Caco-2 (cell line): ENCODE data around the gene MALAT1. TPM values are rescaled to one million over a fixed set of nuclear protein-coding genes. Genes with fewer than 3 reads are reported as not detected.
A peak's percentile ranks its signal among the peaks of the same experiment; 100 is the strongest.

Experiments used
- BruUV-seq: library from RNA; stranded (reverse); fragments of 400-500 nt; replicated peaks from 2 replicates; lab custom pipeline; 2021; lab: Mats Ljungman, UMichigan
- CTCF ChIA-PET: fragments of 300-600 bp; sonication (Branson Sonifier 250); formaldehyde crosslinking; loops from one replicate; lab custom pipeline; 2022; ENCODE audit warnings: antibody characterized with exemption; lab: Charles Lee
- POLR2A ChIA-PET: fragments of 300-600 bp; sonication (Branson Sonifier 250); formaldehyde crosslinking; loops from one replicate; lab custom pipeline; 2022; ENCODE audit warnings: antibody characterized with exemption; lab: Charles Lee
- DNase-seq, 2 experiments: peaks; one replicate each; pipeline versions ENCODE4 v3.0.0 to v3.0.0-alpha.2; 2020 to 2022
- H3K27me3 ChIP-seq: replicated peaks from 2 replicates; pipeline ENCODE4 v1.6.0; 2011; ENCODE audit warnings: low read length; ENCODE audit not compliant: control insufficient read depth, insufficient read depth
- H3K36me3 ChIP-seq: 2 replicates; pipeline ENCODE4 v1.5.1; 2011; ENCODE audit warnings: low read length; ENCODE audit not compliant: control insufficient read depth, insufficient read depth
- H3K4me1 ChIP-seq: fragments of 250-450 bp; sonication (Bioruptor Pico); 2 replicates; pipeline ENCODE4 v1.5.1; 2020; ENCODE audit warnings: mild to moderate bottlenecking
- H3K4me3 ChIP-seq: 2 replicates; pipeline ENCODE4 v1.5.1; 2011; ENCODE audit warnings: low read depth, mild to moderate bottlenecking, control low read depth, low read length
- H3K9me3 ChIP-seq: fragments of 250-450 bp; sonication (Bioruptor Pico); 2 replicates; pipeline ENCODE4 v1.5.1; 2020; ENCODE audit warnings: mild to moderate bottlenecking, moderate library complexity
- H3K27ac Mint-ChIP-seq: one replicate; pipeline ENCODE4 v1.8.0; 2022; ENCODE audit warnings: mixed read lengths; ENCODE audit not compliant: unreplicated experiment
- H3K27me3 Mint-ChIP-seq: one replicate; pipeline ENCODE4 v1.8.0; 2022; ENCODE audit warnings: mixed read lengths; ENCODE audit not compliant: insufficient read depth, unreplicated experiment
- H3K36me3 Mint-ChIP-seq: one replicate; pipeline ENCODE4 v1.8.0; 2022; ENCODE audit warnings: mild to moderate bottlenecking, mixed read lengths; ENCODE audit not compliant: insufficient read depth, unreplicated experiment
- H3K4me1 Mint-ChIP-seq: one replicate; pipeline ENCODE4 v1.8.0; 2022; ENCODE audit warnings: low read depth, mixed read lengths; ENCODE audit not compliant: unreplicated experiment
- H3K4me3 Mint-ChIP-seq: one replicate; pipeline ENCODE4 v1.8.0; 2022; ENCODE audit warnings: mild to moderate bottlenecking, moderate library complexity, mixed read lengths; ENCODE audit not compliant: unreplicated experiment
- H3K9me3 Mint-ChIP-seq: one replicate; pipeline ENCODE4 v1.8.0; 2022; ENCODE audit warnings: mixed read lengths; ENCODE audit not compliant: unreplicated experiment
- CTCF ChIP-seq, 2 experiments: fragments of 200-600 bp in 1 of 2; IDR thresholded peaks; 1 replicate in 1 of 2; 2 replicates in 1 of 2; pipeline versions ENCODE4 v1.5.1 to v1.8.0; 2011 to 2022; ENCODE audit warnings: antibody characterized with exemption in 1 of 2, control low read depth in 1 of 2, inconsistent platforms in 1 of 2, low read depth in 1 of 2, low read length in 1 of 2, mild to moderate bottlenecking in 1 of 2, moderate library complexity in 1 of 2; ENCODE audit not compliant: insufficient read depth in 1 of 2, severe bottlenecking in 1 of 2, unreplicated experiment in 1 of 2
- intact Hi-C: fragments of 100-400 bp; cut with micrococcal nuclease; formaldehyde crosslinking; loops from one replicate; pipeline ENCODE4 v1.10.0; 2022; ENCODE audit not compliant: unreplicated experiment
- total RNA-seq: library from RNA; stranded (reverse); gene quantifications from 2 replicates; pipeline ENCODE4 v1.2.3, GENCODE V29; 2022

MALAT1 gene
- total RNA-seq, 1 experiment from 2014 or later: 4,914 TPM

GRCh38 chr11:65542738-65543390 lies 44.0 kb downstream of the MALAT1 start:
- Mint-ChIP-seq H3K4me1 (peaks cover 39% of the 10 kb centered on the region), H3K36me3 (peaks cover 55% of the 10 kb centered on the region), H3K27ac (no peak overlapping the region), H3K27me3 (no peaks in the 10 kb centered on the region), H3K4me3 (no peak overlapping the region), H3K9me3 (no peaks in the 10 kb centered on the region)
- no peak for DNase-seq
- no peak overlapping the region for H3K4me3 ChIP-seq
- no peaks in the 10 kb centered on the region for H3K9me3 ChIP-seq
- ChIA-PET POLR2A (no interaction called here), CTCF (interaction anchor here (0.6 kb wide), 1 partner anchor 782 kb away, joined by 3 read pairs; no protein-coding TSS in a partner anchor)
- no TSS peak for BruUV-seq
- no peak for TF ChIP-seq CTCF (IDR thresholded peaks at IDR 0.05; ENCODE audit: insufficient read depth in 1 of 2, low read depth in 1 of 2, low read length in 1 of 2, severe bottlenecking in 1 of 2, unreplicated experiment in 1 of 2)
- peaks cover 21% of the 10 kb centered on the region for H3K4me1 ChIP-seq
- intact Hi-C loops: no loop called here
- H3K27me3 ChIP-seq: no peaks in the 10 kb centered on the region
- 0 out of 2 replicates have a peak, but pooled peaks cover 4% of the 10 kb centered on the region for H3K36me3 ChIP-seq

GRCh38 chr11:65545853-65546216 lies 47.0 kb downstream of the MALAT1 start:
- H3K27ac Mint-ChIP-seq: no peak overlapping the region
- H3K27me3 Mint-ChIP-seq: no peaks in the 10 kb centered on the region
- H3K36me3 ChIP-seq: 0 out of 2 replicates have a peak, but pooled peaks cover 2% of the 10 kb centered on the region
- H3K27me3 ChIP-seq: no peaks in the 10 kb centered on the region
- no peaks in the 10 kb centered on the region for H3K9me3 ChIP-seq
- peak overlapping the region; percentile 67 for H3K4me3 Mint-ChIP-seq
- H3K4me1 ChIP-seq: peaks cover 24% of the 10 kb centered on the region
- TSS peak; percentile 55 for BruUV-seq
- intact Hi-C loops: loop anchor here (1.0 kb wide), 1 partner anchor 24 kb away; the partner anchor contains the start of gene ZNRD2
- peaks cover 39% of the 10 kb centered on the region for H3K36me3 Mint-ChIP-seq
- H3K9me3 Mint-ChIP-seq: no peaks in the 10 kb centered on the region
- CTCF ChIA-PET: no interaction called here
- TF ChIP-seq CTCF (IDR thresholded peaks at IDR 0.05; ENCODE audit: insufficient read depth in 1 of 2, low read depth in 1 of 2, low read length in 1 of 2, severe bottlenecking in 1 of 2, unreplicated experiment in 1 of 2): no peak
- peaks cover 41% of the 10 kb centered on the region for H3K4me1 Mint-ChIP-seq
- DNase-seq: no peak
- H3K4me3 ChIP-seq: peak overlapping the region; percentile 58
- POLR2A ChIA-PET: interaction anchor here (0.6 kb wide), 1 partner anchor 56 kb away, joined by 3 read pairs; no protein-coding TSS in a partner anchor

GRCh38 chr11:65546217-65546958 lies 47.5 kb downstream of the MALAT1 start:
- Histone ChIP-seq H3K4me3 (peak overlapping the region; percentile 58), H3K4me1 (peaks cover 23% of the 10 kb centered on the region), H3K9me3 (no peaks in the 10 kb centered on the region), H3K27me3 (no peaks in the 10 kb centered on the region), H3K36me3 (0 out of 2 replicates have a peak, but pooled peaks cover 2% of the 10 kb centered on the region)
- no peak for TF ChIP-seq CTCF (IDR thresholded peaks at IDR 0.05; ENCODE audit: insufficient read depth in 1 of 2, low read depth in 1 of 2, low read length in 1 of 2, severe bottlenecking in 1 of 2, unreplicated experiment in 1 of 2)
- no peak overlapping the region for H3K27ac Mint-ChIP-seq
- H3K36me3 Mint-ChIP-seq: peaks cover 40% of the 10 kb centered on the region
- peak; percentile 98 to 99 for DNase-seq
- H3K4me1 Mint-ChIP-seq: peaks cover 45% of the 10 kb centered on the region
- intact Hi-C loops: loop anchor here (1.0 kb wide), 1 partner anchor 24 kb away; the partner anchor contains the start of gene ZNRD2
- H3K9me3 Mint-ChIP-seq: no peaks in the 10 kb centered on the region
- ChIA-PET CTCF (interaction anchor here (0.5 to 0.7 kb wide), 3 partner anchors 31 to 1835 kb away, joined by 3 to 4 read pairs (median 3); no protein-coding TSS in a partner anchor), POLR2A (interaction anchor here (0.7 to 0.8 kb wide), 3 partner anchors 21 to 187 kb away, joined by 3 to 7 read pairs (median 3); partner anchors contain the start of genes SCYL1 and ZNRD2)
- no peaks in the 10 kb centered on the region for H3K27me3 Mint-ChIP-seq
- peak overlapping the region; percentile 67 for H3K4me3 Mint-ChIP-seq
- BruUV-seq: no TSS peak
